Activated CD4-positive, CD25-positive, alpha-beta regulatory T cell treated with anti-CD3 and anti-CD28 coated beads, Interleukin-2, amount 50 U/mL, for 72 hours (primary cell): ENCODE results near the gene ATP6V1D.
"Not testable (repeated sequence)": the region's sequence is repeated elsewhere in the genome, so short reads cannot be mapped to it uniquely, and the experiment has no call there.

Experiments
- DNase-seq: peaks from one replicate; pipeline ENCODE4 v3.0.0; 2021

ATP6V1D gene

GRCh38 chr14:67365476-67365875 lies 5.9 kb upstream of the ATP6V1D start:
- no peak for DNase-seq

DNA sequence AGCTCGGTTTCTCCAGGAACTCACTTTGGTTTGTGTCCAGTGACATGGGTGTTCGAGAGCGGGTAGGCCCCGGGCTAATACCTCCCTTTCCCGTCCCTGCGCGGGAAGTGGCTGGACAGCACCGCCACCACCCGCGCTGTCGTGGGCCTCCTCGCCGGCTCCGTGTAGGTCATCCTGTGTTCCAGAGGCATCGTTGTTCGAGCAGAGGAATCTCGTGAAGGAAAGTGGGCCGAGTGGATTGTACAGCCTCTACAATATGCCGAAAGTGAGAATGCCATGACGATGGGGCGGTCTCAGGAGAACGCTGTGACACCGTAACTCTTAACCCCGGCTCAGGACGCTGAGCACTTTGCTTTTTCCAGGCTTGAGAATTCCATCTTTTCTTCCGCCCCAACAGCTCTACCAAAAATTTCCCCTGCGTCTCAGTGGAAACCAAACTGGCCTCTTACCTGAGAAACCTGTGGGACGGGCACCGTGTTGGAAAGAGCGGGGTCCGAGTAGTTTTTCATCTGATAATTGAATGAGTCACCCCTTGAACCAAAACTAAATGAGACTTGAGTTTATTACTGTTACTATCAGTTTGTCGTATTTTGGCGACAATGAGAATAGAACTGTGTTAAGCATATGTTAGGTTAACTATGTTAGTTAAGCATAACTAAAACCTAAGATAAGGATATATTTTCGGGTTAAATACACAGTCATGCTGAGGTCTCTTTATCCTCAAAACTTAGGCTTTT lies 1.0 kb upstream of the ATP6V1D start:
- DNase-seq, result no peak

- no peak for DNase-seq
These were observed 455 bp downstream of the ATP6V1D start for GRCh38 chr14:67358924-67359774.

DNA sequence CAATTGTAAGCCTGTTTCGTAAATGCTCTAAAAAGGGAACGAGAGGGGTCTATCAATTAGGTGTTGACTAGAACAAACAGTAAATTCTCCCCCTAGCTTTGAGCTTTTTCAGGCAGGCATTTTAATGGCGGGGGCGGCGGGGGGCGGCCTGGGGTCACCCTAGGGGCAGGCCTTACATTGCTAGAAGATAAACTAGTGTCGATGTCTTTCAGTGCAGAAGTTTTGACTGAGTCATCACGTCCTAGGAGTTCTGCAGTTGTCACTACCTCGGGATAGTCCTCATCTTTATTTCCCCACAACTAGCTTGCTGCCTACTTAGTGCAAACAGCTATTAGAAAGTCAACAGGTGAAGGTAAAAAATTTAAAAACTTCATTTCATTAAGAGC lies 1.6 kb downstream of the ATP6V1D start:
- no peak for DNase-seq

DNA sequence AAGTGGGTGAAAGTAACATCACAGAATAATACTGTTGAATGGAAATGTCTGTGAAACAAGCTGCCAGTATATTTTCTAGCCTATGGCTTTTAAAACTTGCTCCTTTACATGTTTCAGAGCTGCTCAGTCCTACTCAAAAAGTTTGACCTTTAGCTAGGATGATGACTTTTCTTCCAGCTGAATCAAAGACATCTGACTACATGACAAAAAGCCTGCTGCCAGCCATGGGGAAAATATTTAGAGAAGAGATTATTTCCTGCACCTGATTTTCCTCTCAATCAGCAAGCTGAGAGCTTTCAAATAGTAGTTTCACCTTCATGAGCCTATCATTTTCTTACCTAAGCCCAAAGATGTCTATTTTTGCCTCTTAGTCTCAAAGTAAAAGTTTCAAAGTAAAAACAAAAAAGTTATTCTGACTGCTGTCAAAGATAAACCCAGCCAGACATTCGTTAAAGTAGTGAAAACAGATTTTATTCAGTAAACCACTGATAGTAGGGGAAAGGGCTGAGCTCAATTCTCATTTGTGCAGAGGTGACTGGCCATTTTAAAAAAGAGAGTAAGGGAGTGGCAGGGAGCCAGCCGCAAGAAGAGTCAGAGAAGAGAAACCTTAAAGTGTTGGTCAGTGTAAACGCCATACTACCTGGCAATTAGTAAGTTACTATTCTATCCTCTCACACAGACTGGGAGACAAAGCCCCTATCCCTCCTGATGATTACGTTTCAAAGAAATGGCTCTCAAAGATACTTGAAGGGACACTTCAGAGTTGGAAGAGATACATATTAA lies 2.2 kb downstream of the ATP6V1D start:
- no peak for DNase-seq

- no peak for DNase-seq
These were observed 7.5 kb downstream of the ATP6V1D start for GRCh38 chr14:67352055-67352454.

DNA sequence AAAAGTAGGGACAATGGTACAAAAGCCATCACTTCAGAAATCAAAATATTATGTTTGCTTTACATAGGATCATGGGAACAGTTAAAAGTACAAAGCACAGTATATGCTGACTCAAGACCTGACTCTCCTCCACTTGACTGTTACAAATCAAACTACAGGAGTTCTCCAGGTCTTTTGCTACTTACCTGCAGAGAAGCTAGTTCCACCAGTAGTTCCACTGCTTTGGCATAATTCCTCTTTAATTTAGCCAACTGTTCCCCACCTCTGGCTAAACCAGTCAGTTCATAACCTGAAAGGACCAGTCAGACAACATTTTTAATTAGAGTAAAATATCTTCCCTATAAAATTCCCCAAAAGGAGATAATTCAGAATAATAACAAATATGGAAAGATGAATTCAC lies 14.0 kb downstream of the ATP6V1D start:
- DNase-seq, result no peak

DNA sequence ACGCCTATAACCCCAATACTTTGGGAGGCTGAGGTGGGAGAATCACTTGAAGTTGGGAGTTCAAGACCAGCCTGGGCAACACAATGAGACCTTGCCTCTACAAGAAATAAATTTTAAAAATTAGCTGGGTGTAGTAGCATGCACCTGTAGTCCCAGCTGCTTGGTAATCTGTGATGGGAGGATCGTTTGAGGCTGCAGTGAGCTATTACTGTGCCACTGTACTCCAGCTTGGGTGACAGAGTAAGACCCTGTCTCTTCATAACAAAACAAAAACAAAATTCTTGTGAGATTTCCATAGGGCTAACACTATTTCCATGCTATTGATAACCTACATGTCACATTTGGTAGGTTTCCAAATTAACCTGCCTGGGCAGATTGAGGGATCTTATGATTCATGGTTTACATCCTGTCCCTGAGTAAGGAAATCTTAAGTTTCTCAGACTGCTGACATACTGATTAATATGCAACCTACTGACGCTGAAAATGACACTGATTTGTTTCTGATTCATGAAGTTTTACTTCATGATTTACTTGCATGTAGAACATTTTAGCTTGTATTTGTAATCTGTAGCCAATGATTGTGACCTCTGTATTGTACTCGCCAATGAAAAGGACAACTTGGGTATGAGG lies 15.9 kb downstream of the ATP6V1D start:
- DNase-seq, result no peak

- DNase-seq, result not testable (repeated sequence)
These were observed 18.4 kb downstream of the ATP6V1D start for GRCh38 chr14:67341231-67341630.

GRCh38 chr14:67335781-67336180 lies 23.8 kb downstream of the ATP6V1D start:
- DNase-seq, result no peak

- no peak for DNase-seq
These were observed 27.1 kb downstream of the ATP6V1D start for GRCh38 chr14:67332468-67332867.

DNA sequence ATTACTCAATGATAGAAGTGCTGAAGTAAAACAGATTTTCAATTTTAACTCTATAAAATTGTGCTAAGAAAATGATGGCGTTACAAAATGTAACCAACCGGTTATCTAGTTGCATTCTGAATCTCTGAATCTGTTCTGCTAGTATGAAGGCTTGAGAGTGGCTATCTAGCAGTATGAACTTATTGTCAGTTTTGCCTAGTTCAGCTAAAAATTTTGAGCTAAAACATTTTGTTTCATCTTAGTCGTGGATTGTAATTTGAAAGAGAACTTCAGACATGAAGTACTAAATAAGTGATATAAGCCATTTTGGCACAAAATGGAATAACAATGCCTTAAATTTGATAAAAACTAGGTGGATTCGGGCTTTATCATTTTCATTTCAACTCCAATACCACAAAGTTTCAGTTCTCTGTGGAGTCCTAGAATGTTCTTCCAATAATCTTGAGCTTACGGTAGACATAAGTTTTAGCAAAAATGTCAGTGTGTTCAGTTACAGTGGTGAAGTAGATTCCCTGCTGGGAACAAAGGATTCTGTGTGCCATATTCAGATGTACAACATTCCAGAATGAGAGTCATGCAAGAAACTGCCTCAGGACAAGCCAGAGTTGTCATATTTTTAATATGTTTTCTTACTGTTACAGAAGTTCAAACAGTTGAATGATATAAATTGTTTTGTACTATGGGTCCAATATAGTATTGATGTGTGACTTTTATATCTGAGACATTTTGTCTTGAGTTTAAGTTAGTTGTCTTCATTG lies 28.1 kb downstream of the ATP6V1D start:
- DNase-seq, result no peak

GRCh38 chr14:67329666-67330065 lies 29.9 kb downstream of the ATP6V1D start:
- not testable (repeated sequence) for DNase-seq

GRCh38 chr14:67319142-67319541 lies 40.5 kb downstream of the ATP6V1D start:
- no peak for DNase-seq

- no peak for DNase-seq
These were observed 41.8 kb downstream of the ATP6V1D start for GRCh38 chr14:67317822-67318221.

GRCh38 chr14:67313153-67313552 lies 46.5 kb downstream of the ATP6V1D start:
- no peak for DNase-seq

DNA sequence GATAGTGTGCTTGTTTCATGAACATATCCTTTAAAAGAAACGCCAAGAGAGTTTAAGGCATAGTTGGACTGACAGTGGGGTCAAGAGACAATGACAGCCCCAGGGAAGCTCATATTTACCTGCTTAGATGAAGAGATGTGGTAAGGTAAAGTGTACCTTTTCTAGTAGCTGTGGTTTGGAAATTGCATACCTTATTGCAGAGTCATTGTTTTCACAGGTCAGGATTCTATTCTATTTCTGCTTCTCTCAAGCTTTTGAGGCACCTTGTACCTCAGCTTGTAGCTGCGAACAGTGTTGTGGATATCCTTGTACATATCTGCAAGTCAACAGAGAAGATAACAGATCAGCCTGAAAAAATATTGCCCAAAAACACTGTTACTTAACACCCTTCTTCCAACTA lies 47.7 kb downstream of the ATP6V1D start:
- no peak for DNase-seq
